K562 (cell line): ENCODE measurements around the gene CIB1. TPM values are rescaled to one million over a fixed set of nuclear protein-coding genes. Genes with fewer than 3 reads are reported as not detected.

Experiments used
- CUX1 ChIP-seq: fragments of 200-800 bp; sonication (Bioruptor generic); IDR thresholded peaks from 2 replicates; pipeline ENCODE4 v1.6.1; 2016; ENCODE audit warnings: missing genetic modification characterization, missing compliant biosample characterization
- FOXA3 ChIP-seq, 2 experiments: fragments of 450-650 bp in 1 of 2; sonication (generic) in 1 of 2; formaldehyde crosslinking; IDR thresholded peaks in 1 of 2; conservative IDR thresholded peaks in 1 of 2; 2 replicates each; pipeline versions ENCODE4 v1.4.0 to v1.8.0; 2020 to 2022; ENCODE audit warnings: mild to moderate bottlenecking in 2 of 2, missing genetic modification reagents in 1 of 2
- FOXJ2 ChIP-seq: fragments of 200-800 bp; sonication (Bioruptor generic); IDR thresholded peaks from 2 replicates; pipeline ENCODE4 v1.6.1; 2016; ENCODE audit warnings: missing genetic modification characterization, missing compliant biosample characterization
- FOXK1 ChIP-seq: sonication (generic); formaldehyde crosslinking; IDR thresholded peaks from 2 replicates; pipeline ENCODE4 v1.8.0; 2022; ENCODE audit warnings: missing genetic modification reagents, mild to moderate bottlenecking, borderline replicate concordance
- GABPB2 ChIP-seq: fragments of 250-450 bp; sonication (Bioruptor Pico); conservative IDR thresholded peaks from 2 replicates; pipeline ENCODE4 v1.5.1; 2021; ENCODE audit warnings: mild to moderate bottlenecking
- HNRNPK ChIP-seq: fragments of 200-400 bp; formaldehyde crosslinking; IDR thresholded peaks from one replicate; pipeline ENCODE4 v1.6.1; 2018; ENCODE audit warnings: mild to moderate bottlenecking, low read depth, low read length; ENCODE audit not compliant: poor library complexity, severe bottlenecking
- LARP7 ChIP-seq: fragments of 450-650 bp; IDR thresholded peaks from 2 replicates; pipeline ENCODE4 v1.6.1; 2016
- MAFF ChIP-seq: IDR thresholded peaks from 2 replicates; pipeline ENCODE4 v1.6.1; 2012; ENCODE audit warnings: low read length, improper control_type of control experiment
- NFE2L1 ChIP-seq: fragments of 450-650 bp; IDR thresholded peaks from 2 replicates; pipeline ENCODE4 v1.6.1; 2016; ENCODE audit warnings: missing genetic modification characterization, low read depth, mild to moderate bottlenecking, missing compliant biosample characterization, moderate library complexity, borderline replicate concordance
- NFIC ChIP-seq: fragments of 450-650 bp; IDR thresholded peaks from 2 replicates; pipeline ENCODE4 v1.6.1; 2017; ENCODE audit warnings: mild to moderate bottlenecking, inconsistent platforms
- PATZ1 ChIP-seq: fragments of 250-450 bp; sonication (Bioruptor Pico); IDR thresholded peaks from 2 replicates; pipeline ENCODE4 v1.5.0; 2020; ENCODE audit warnings: mild to moderate bottlenecking, borderline replicate concordance
- PCBP2 ChIP-seq: fragments of 200-400 bp; formaldehyde crosslinking; IDR thresholded peaks from 2 replicates; pipeline ENCODE4 v1.6.1; 2018; ENCODE audit warnings: low read length, low read depth, mild to moderate bottlenecking, moderate library complexity; ENCODE audit not compliant: poor library complexity, severe bottlenecking
- SIRT6 ChIP-seq: IDR thresholded peaks from one replicate; pipeline ENCODE4 v1.6.1; 2012; ENCODE audit warnings: low read depth, mild to moderate bottlenecking, control low read depth, inconsistent platforms, low read length, moderate library complexity
- SRF ChIP-seq, 2 experiments: fragments of 250-450, 450-650 bp in 1 of 2; sonication (Bioruptor Pico) in 1 of 2; sonication (generic) in 1 of 2; formaldehyde crosslinking; IDR thresholded peaks; 2 replicates each; pipeline versions ENCODE4 v1.5.0 to v1.5.1; 2020 to 2022; ENCODE audit warnings: mild to moderate bottlenecking in 1 of 2, missing genetic modification reagents in 1 of 2
- TBP ChIP-seq: optimal IDR thresholded peaks from 2 replicates; pipeline ENCODE3; 2011; ENCODE audit warnings: low read depth, low read length, improper control_type of control experiment
- ZBTB7A ChIP-seq: IDR thresholded peaks from 2 replicates; pipeline ENCODE4 v1.6.1; 2011; ENCODE audit warnings: low read depth, mild to moderate bottlenecking, low read length, moderate library complexity, borderline replicate concordance; ENCODE audit not compliant: control insufficient read depth
- ZNF324 ChIP-seq: fragments of 250-450 bp; sonication (Bioruptor Pico); IDR thresholded peaks from 2 replicates; pipeline ENCODE4 v1.4.0; 2020; ENCODE audit warnings: mild to moderate bottlenecking
- ZNF41 ChIP-seq: fragments of 250-450 bp; sonication (Bioruptor Pico); conservative IDR thresholded peaks from 2 replicates; pipeline ENCODE4 v1.4.0; 2020; ENCODE audit warnings: mild to moderate bottlenecking
- ZNF76 ChIP-seq: fragments of 250-450 bp; sonication (Bioruptor Pico); IDR thresholded peaks from 2 replicates; pipeline ENCODE4 v1.4.0; 2020; ENCODE audit warnings: mild to moderate bottlenecking, moderate library complexity, borderline replicate concordance
- polyA plus RNA-seq, 8 experiments: library from polyadenylated mRNA; depleted of rRNA in 4 of 8; stranded (reverse) in 5 of 8; unstranded in 3 of 8; fragments of >200 nt; fragmentation: Nextera tagmentation in 2 of 8; fragmentation: Illumina TruSeq in 1 of 8; extraction: Ambion mirVana in 2 of 8; extraction: Trizol in 1 of 8; gene quantifications; 2 replicates each; pipeline versions ENCODE4 v1.2.1 to v1.2.3, GENCODE V29; 2011 to 2014; ENCODE audit warnings: inconsistent platforms in 1 of 8, missing spikeins in 1 of 8
- total RNA-seq, 7 experiments: library from RNA; depleted of rRNA in 6 of 7; stranded (reverse); fragments of >200 nt in 6 of 7; fragmentation: Illumina TruSeq in 2 of 7; extraction: Trizol in 2 of 7; gene quantifications; 2 replicates each; pipeline versions ENCODE4 v1.2.1 to v1.2.3, GENCODE V29; 2011 to 2021; ENCODE audit warnings: low replicate concordance in 1 of 7
- TF ChIP-seq, protein P1 (sequence below): fragments of 250-450 bp; sonication (Bioruptor Pico); IDR thresholded peaks from 2 replicates; pipeline ENCODE4 v1.4.0; 2020

The CIB1 gene
- total and polyA plus RNA-seq, 9 of the 15 experiments (the other 6 are each of a cell fraction or from before 2014, with no cell fraction given), result 14.9 to 136 (median 64.5) TPM

- TF ChIP-seq PATZ1, result no peak
- TF ChIP-seq FOXA3 (CRISPR knock-in tag; conservative IDR thresholded peaks at IDR 0.05 in 1 of 2, IDR thresholded peaks at IDR 0.05 in 1 of 2), result no peak
- TF ChIP-seq GABPB2 (CRISPR knock-in tag), result no peak
- no peak for TF ChIP-seq ZNF76 (CRISPR knock-in tag)
- TF ChIP-seq NFIC, result no peak
- 0 out of 2 replicates have a peak, but pooled peaks have one; percentile 44 for TF ChIP-seq ZBTB7A
- TF ChIP-seq SRF (CRISPR knock-in tag; IDR thresholded peaks at IDR 0.05), result no peak
- TF ChIP-seq FOXK1, result no peak
- no peak for TF ChIP-seq NFE2L1 (tag)
- TF ChIP-seq FOXJ2 (tag), result no peak
- no peak for TF ChIP-seq HNRNPK
- TF ChIP-seq ZNF324 (CRISPR knock-in tag), result no peak
- TF ChIP-seq SIRT6, result no peak
- TF ChIP-seq PCBP2, result no peak
- TF ChIP-seq ZNF41 (CRISPR knock-in tag), result no peak
- no peak for TF ChIP-seq MAFF
- TF ChIP-seq CUX1 (CRISPR knock-in tag), result no peak
- TF ChIP-seq TBP, result no peak
- TF ChIP-seq, protein P1, sequence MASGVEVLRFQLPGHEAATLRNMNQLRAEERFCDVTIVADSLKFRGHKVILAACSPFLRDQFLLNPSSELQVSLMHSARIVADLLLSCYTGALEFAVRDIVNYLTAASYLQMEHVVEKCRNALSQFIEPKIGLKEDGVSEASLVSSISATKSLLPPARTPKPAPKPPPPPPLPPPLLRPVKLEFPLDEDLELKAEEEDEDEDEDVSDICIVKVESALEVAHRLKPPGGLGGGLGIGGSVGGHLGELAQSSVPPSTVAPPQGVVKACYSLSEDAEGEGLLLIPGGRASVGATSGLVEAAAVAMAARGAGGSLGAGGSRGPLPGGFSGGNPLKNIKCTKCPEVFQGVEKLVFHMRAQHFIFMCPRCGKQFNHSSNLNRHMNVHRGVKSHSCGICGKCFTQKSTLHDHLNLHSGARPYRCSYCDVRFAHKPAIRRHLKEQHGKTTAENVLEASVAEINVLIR, result no peak
- no peak for TF ChIP-seq LARP7
These were observed 14.2 kb downstream of the CIB1 start (continued) for GRCh38 chr15:90219421-90220141.
